Prostate gland (tissue), 2 donors: ENCODE data around the gene ASIC2. TPM values are rescaled to one million over a fixed set of nuclear protein-coding genes. Genes with fewer than 3 reads are reported as not detected.

Source experiments
- DNase-seq: peaks from one replicate; pipeline ENCODE4 v3.0.0-alpha.2; 2019; ENCODE audit warnings: low spot score
- H3K27ac ChIP-seq, 2 donors: fragments of 200-600 bp; sonication (generic); 2 replicates each; pipeline ENCODE4 v1.5.1; 2017 to 2019
- H3K27me3 ChIP-seq: fragments of 200-600 bp; sonication (generic); replicated peaks from 2 replicates; pipeline ENCODE4 v1.5.1; 2019; ENCODE audit not compliant: insufficient read depth
- H3K36me3 ChIP-seq, 2 donors: fragments of 200-600 bp; sonication (generic); 1 replicate in 1 of 2; 2 replicates in 1 of 2; pipeline versions ENCODE4 v1.5.1 to v1.8.1; 2017 to 2019
- H3K4me1 ChIP-seq: fragments of 200-600 bp; sonication (generic); replicated peaks from 2 replicates; pipeline ENCODE4 v1.5.1; 2019
- H3K4me3 ChIP-seq, 2 donors: fragments of 200-600 bp; sonication (generic); 2 replicates each; pipeline ENCODE4 v1.5.1; 2017 to 2019
- H3K9me3 ChIP-seq: fragments of 200-600 bp; sonication (generic); 2 replicates; pipeline ENCODE4 v1.5.1; 2017
- CTCF ChIP-seq, 4 experiments: fragments of 200-600 bp in 2 of 4; fragments of 450-650 bp in 2 of 4; sonication (generic) in 2 of 4; IDR thresholded peaks; 1 replicate in 3 of 4; 2 replicates in 1 of 4; pipeline ENCODE4 v1.5.1; 2016 to 2019; ENCODE audit warnings: antibody characterized with exemption in 4 of 4, mild to moderate bottlenecking in 2 of 4, moderate library complexity in 2 of 4
- POLR2A ChIP-seq: fragments of 450-650 bp; IDR thresholded peaks from one replicate; pipeline ENCODE4 v1.6.1; 2016; ENCODE audit warnings: antibody characterized with exemption, mild to moderate bottlenecking
- POLR2AphosphoS5 ChIP-seq: sonication (generic); formaldehyde crosslinking; IDR thresholded peaks from one replicate; pipeline ENCODE4 v1.6.1; 2017; ENCODE audit warnings: antibody characterized with exemption
- WGBS: methylation state at CpG from one replicate; pipeline ENCODE4 v1.1.5; 2018; 5-methylcytosine and 5-hydroxymethylcytosine counted together
- intact Hi-C: fragments of 100-400 bp; cut with DNase I; formaldehyde crosslinking; loops from one replicate; pipeline ENCODE4 v1.14.2; 2022
- total RNA-seq, 2 donors: library from RNA; depleted of rRNA; stranded (reverse); fragments of >200 nt; gene quantifications; one replicate each; pipeline ENCODE4 v1.1.0, GENCODE V29; 2016

The ASIC2 gene
- total RNA-seq, 2 donors from 2014 or later, result 3.2 TPM; not detected in 1

- Histone ChIP-seq H3K36me3 (no peaks in the 10 kb centered on the region), H3K9me3 (no peaks in the 10 kb centered on the region), H3K27me3 (no peaks in the 10 kb centered on the region), H3K27ac (no peak overlapping the region), H3K4me3 (no peak overlapping the region), H3K4me1 (no peaks in the 10 kb centered on the region)
- TF ChIP-seq POLR2A (no peak), CTCF (IDR thresholded peaks at IDR 0.05) (no peak), POLR2AphosphoS5 (no peak)
- intact Hi-C loops, result no loop called here
- 61% methylated on average over 4 of the region's 4 CpGs for WGBS
- DNase-seq, result no peak
Observed at GRCh38 chr17:33334703-33335102, 41.6 kb upstream of the ASIC2 start.

- Histone ChIP-seq H3K4me3 (no peak overlapping the region), H3K27ac (no peak overlapping the region), H3K27me3 (no peaks in the 10 kb centered on the region), H3K4me1 (no peaks in the 10 kb centered on the region), H3K9me3 (no peaks in the 10 kb centered on the region), H3K36me3 (no peaks in the 10 kb centered on the region)
- no peak for DNase-seq
- intact Hi-C loops, result no loop called here
- 72% methylated on average over 3 of the region's 3 CpGs for WGBS
- no peak for TF ChIP-seq POLR2A
- no peak for TF ChIP-seq CTCF (IDR thresholded peaks at IDR 0.05)
- TF ChIP-seq POLR2AphosphoS5, result no peak
Observed at GRCh38 chr17:33330877-33331276, 37.8 kb upstream of the ASIC2 start.

GRCh38 chr17:33328129-33328528, 35.0 kb upstream of the ASIC2 start:
- TF ChIP-seq POLR2A, result no peak
- no peak for TF ChIP-seq POLR2AphosphoS5
- no peak for TF ChIP-seq CTCF (IDR thresholded peaks at IDR 0.05)
- no peak for DNase-seq
- Histone ChIP-seq H3K9me3 (no peaks in the 10 kb centered on the region), H3K36me3 (no peaks in the 10 kb centered on the region), H3K27ac (no peak overlapping the region), H3K27me3 (no peaks in the 10 kb centered on the region), H3K4me1 (no peaks in the 10 kb centered on the region), H3K4me3 (no peak overlapping the region)
- intact Hi-C loops, result loop anchor here (10.0 kb wide), 1 partner anchor 63 kb away; no protein-coding TSS in a partner anchor
- 20% methylated on average over 4 of the region's 4 CpGs for WGBS

GRCh38 chr17:33324736-33325135, 31.6 kb upstream of the ASIC2 start:
- no peaks in the 10 kb centered on the region for H3K27me3 ChIP-seq
- no peak overlapping the region for H3K4me3 ChIP-seq
- TF ChIP-seq POLR2AphosphoS5, result no peak
- TF ChIP-seq POLR2A, result no peak
- TF ChIP-seq CTCF (IDR thresholded peaks at IDR 0.05), result no peak
- 51% methylated on average over 3 of the region's 3 CpGs for WGBS
- H3K9me3 ChIP-seq, result no peaks in the 10 kb centered on the region
- H3K4me1 ChIP-seq, result no peaks in the 10 kb centered on the region
- H3K36me3 ChIP-seq, result no peaks in the 10 kb centered on the region
- H3K27ac ChIP-seq, result no peak overlapping the region
- DNase-seq, result no peak
- intact Hi-C loops, result loop anchor here (10.0 kb wide), 1 partner anchor 60 kb away; no protein-coding TSS in a partner anchor

GRCh38 chr17:33322063-33322462, 29.0 kb upstream of the ASIC2 start:
- H3K27me3 ChIP-seq, result no peaks in the 10 kb centered on the region
- 54% methylated on average over 6 of the region's 6 CpGs for WGBS
- H3K9me3 ChIP-seq, result no peaks in the 10 kb centered on the region
- DNase-seq, result no peak
- intact Hi-C loops, result loop anchor here (10.0 kb wide), 1 partner anchor 57 kb away; no protein-coding TSS in a partner anchor
- no peaks in the 10 kb centered on the region for H3K4me1 ChIP-seq
- TF ChIP-seq POLR2A (no peak), POLR2AphosphoS5 (no peak), CTCF (IDR thresholded peaks at IDR 0.05) (no peak)
- no peak overlapping the region for H3K27ac ChIP-seq
- no peaks in the 10 kb centered on the region for H3K36me3 ChIP-seq
- H3K4me3 ChIP-seq, result no peak overlapping the region
